ENCODE data around the gene MKLN1.

- TF ChIP-seq POLR2A (IDR thresholded peaks at IDR 0.05) (no peak), EP300 (IDR thresholded peaks at IDR 0.05) (no peak), POLR2AphosphoS5 (IDR thresholded peaks at IDR 0.05) (no peak)
- TF ChIP-seq, protein P1, sequence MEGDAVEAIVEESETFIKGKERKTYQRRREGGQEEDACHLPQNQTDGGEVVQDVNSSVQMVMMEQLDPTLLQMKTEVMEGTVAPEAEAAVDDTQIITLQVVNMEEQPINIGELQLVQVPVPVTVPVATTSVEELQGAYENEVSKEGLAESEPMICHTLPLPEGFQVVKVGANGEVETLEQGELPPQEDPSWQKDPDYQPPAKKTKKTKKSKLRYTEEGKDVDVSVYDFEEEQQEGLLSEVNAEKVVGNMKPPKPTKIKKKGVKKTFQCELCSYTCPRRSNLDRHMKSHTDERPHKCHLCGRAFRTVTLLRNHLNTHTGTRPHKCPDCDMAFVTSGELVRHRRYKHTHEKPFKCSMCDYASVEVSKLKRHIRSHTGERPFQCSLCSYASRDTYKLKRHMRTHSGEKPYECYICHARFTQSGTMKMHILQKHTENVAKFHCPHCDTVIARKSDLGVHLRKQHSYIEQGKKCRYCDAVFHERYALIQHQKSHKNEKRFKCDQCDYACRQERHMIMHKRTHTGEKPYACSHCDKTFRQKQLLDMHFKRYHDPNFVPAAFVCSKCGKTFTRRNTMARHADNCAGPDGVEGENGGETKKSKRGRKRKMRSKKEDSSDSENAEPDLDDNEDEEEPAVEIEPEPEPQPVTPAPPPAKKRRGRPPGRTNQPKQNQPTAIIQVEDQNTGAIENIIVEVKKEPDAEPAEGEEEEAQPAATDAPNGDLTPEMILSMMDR (IDR thresholded peaks at IDR 0.05): no peak
Observed at GRCh38 chr7:131486346-131486745, 158.7 kb downstream of the MKLN1 start.
